Activated B cell treated with CpG ODN at 0.5 μM for 24 hours (primary cell): Measurements from ENCODE around the gene MEAK7. TPM values are rescaled to one million over a fixed set of nuclear protein-coding genes. Genes with fewer than 3 reads are reported as not detected.

Experiments
- ATAC-seq: fragments of 200-7000 bp; cut with Tn5 transposase; one replicate; pipeline ENCODE4 v1.10.0; 2021; ENCODE audit warnings: low read depth, mild to moderate bottlenecking, moderate library complexity
- CTCF ChIA-PET: fragments of 350-600 bp; sonication (Branson Sonifier 250); formaldehyde crosslinking; loops from one replicate; lab custom pipeline; 2021; ENCODE audit warnings: antibody characterized with exemption; lab: Charles Lee
- POLR2A ChIA-PET: fragments of 350-600 bp; sonication (Branson Sonifier 250); formaldehyde crosslinking; loops from one replicate; lab custom pipeline; 2021; ENCODE audit warnings: antibody characterized with exemption; lab: Charles Lee
- DNase-seq: peaks from one replicate; pipeline ENCODE4 v3.0.0; 2022
- H3K27ac Mint-ChIP-seq: one replicate; pipeline ENCODE4 v1.8.0; 2020; ENCODE audit warnings: mixed read lengths
- H3K27me3 Mint-ChIP-seq: one replicate; pipeline ENCODE4 v1.8.0; 2021; ENCODE audit warnings: mixed read lengths
- H3K36me3 Mint-ChIP-seq: one replicate; pipeline ENCODE4 v1.8.0; 2021; ENCODE audit warnings: low read depth, mixed read lengths
- H3K4me1 Mint-ChIP-seq: one replicate; pipeline ENCODE4 v1.8.0; 2021; ENCODE audit warnings: mixed read lengths
- H3K4me3 Mint-ChIP-seq: one replicate; pipeline ENCODE4 v1.8.0; 2020; ENCODE audit warnings: mild to moderate bottlenecking, mixed read lengths
- H3K9me3 Mint-ChIP-seq: one replicate; pipeline ENCODE4 v1.8.0; 2020; ENCODE audit warnings: mixed read lengths
- intact Hi-C: fragments of 100-400 bp; cut with micrococcal nuclease; formaldehyde crosslinking; loops from one replicate; pipeline ENCODE4 v1.15.1; 2024
- total RNA-seq: library from RNA; stranded (reverse); gene quantifications from 2 replicates; pipeline ENCODE4 v1.2.3, GENCODE V29; 2022
- TF ChIP-seq, protein P1 (sequence below): fragments of 200-600 bp; IDR thresholded peaks from one replicate; pipeline ENCODE4 v1.8.0; 2022; ENCODE audit warnings: antibody characterized with exemption, mild to moderate bottlenecking

MEAK7 gene
- total RNA-seq, 1 donor from 2014 or later = 15.0 TPM

DNA sequence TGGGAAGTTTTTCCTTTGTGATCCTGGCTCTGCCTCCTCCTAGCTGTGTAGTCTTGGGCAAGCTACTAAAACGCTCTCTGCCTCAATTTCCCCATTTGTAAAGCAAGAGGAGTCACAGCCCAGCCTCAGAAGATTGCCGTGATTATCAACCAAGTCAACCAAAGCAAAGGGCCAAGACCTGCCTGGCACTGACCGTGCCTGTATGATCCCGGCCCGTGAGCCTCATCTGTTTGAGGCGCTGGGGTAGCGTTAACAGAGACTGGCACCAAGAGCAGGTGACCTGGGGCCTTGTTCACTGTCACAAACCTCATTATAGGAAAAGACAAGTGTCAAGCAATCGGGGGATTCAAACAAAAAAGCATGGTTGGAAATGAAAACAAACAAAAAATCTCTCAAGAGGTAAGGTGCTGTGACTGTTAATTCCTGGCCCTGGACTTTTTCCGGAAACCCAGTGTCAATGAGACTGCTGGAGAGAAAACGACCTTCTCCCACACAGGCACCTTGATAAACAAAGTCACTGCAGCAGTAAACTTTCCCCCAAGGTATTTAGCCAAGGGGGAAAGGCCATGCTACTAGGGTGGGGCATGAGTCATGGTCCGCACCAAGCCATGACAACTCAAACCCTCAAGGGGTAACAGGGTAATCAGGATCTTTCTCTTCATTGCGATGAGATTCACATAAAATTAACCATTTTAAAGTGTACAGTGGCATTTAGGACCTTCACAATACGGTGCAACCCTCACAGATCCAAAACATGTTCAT lies 5.4 kb downstream of the MEAK7 start:
- TF ChIP-seq, protein P1, sequence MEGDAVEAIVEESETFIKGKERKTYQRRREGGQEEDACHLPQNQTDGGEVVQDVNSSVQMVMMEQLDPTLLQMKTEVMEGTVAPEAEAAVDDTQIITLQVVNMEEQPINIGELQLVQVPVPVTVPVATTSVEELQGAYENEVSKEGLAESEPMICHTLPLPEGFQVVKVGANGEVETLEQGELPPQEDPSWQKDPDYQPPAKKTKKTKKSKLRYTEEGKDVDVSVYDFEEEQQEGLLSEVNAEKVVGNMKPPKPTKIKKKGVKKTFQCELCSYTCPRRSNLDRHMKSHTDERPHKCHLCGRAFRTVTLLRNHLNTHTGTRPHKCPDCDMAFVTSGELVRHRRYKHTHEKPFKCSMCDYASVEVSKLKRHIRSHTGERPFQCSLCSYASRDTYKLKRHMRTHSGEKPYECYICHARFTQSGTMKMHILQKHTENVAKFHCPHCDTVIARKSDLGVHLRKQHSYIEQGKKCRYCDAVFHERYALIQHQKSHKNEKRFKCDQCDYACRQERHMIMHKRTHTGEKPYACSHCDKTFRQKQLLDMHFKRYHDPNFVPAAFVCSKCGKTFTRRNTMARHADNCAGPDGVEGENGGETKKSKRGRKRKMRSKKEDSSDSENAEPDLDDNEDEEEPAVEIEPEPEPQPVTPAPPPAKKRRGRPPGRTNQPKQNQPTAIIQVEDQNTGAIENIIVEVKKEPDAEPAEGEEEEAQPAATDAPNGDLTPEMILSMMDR = no peak
- ATAC-seq (no peak), DNase-seq (no peak)
- Mint-ChIP-seq H3K4me1 (peaks cover 11% of the 10 kb centered on the region), H3K36me3 (peaks cover 43% of the 10 kb centered on the region), H3K9me3 (peaks cover 4% of the 10 kb centered on the region), H3K27ac (no peak overlapping the region), H3K4me3 (no peak overlapping the region), H3K27me3 (no peaks in the 10 kb centered on the region)
- ChIA-PET POLR2A (interaction anchor here (0.7 kb wide), 1 partner anchor 210 kb away, joined by 3 read pairs; no protein-coding TSS in a partner anchor), CTCF (interaction anchor here (1.4 kb wide), 1 partner anchor 8 kb away, joined by 5 read pairs; no protein-coding TSS in a partner anchor)
- intact Hi-C loops = no loop called here

DNA sequence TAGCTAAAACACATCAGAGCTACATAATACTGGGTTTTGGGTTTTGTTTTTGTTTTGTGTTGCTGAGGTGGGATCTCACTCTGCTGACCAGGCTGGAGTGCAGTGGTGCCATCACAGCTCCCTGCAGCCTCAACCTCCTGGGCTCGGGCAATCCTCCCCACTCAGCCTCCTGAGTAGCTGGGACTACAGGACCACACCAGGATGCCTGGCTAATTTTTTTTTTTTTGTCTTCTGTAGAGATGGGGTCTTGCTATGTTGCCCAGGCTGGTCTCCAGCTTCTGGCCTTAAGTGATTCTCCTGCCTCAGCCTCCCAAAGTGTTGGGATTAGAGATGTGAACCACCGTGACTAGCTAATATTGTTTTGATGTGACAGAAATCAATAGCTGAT lies 6.2 kb downstream of the MEAK7 start:
- intact Hi-C loops = no loop called here
- ChIA-PET CTCF (interaction anchor here (1.4 kb wide), 1 partner anchor 8 kb away, joined by 5 read pairs; no protein-coding TSS in a partner anchor), POLR2A (interaction anchor here (0.7 kb wide), 1 partner anchor 209 kb away, joined by 3 read pairs; no protein-coding TSS in a partner anchor)
- peaks cover 4% of the 10 kb centered on the region for H3K4me1 Mint-ChIP-seq
- H3K27ac Mint-ChIP-seq = no peak overlapping the region
- no peak overlapping the region for H3K4me3 Mint-ChIP-seq
- ATAC-seq = no peak
- peaks cover 48% of the 10 kb centered on the region for H3K36me3 Mint-ChIP-seq
- TF ChIP-seq, protein P1 = no peak
- H3K27me3 Mint-ChIP-seq = no peaks in the 10 kb centered on the region
- DNase-seq = no peak
- peaks cover 5% of the 10 kb centered on the region for H3K9me3 Mint-ChIP-seq

DNA sequence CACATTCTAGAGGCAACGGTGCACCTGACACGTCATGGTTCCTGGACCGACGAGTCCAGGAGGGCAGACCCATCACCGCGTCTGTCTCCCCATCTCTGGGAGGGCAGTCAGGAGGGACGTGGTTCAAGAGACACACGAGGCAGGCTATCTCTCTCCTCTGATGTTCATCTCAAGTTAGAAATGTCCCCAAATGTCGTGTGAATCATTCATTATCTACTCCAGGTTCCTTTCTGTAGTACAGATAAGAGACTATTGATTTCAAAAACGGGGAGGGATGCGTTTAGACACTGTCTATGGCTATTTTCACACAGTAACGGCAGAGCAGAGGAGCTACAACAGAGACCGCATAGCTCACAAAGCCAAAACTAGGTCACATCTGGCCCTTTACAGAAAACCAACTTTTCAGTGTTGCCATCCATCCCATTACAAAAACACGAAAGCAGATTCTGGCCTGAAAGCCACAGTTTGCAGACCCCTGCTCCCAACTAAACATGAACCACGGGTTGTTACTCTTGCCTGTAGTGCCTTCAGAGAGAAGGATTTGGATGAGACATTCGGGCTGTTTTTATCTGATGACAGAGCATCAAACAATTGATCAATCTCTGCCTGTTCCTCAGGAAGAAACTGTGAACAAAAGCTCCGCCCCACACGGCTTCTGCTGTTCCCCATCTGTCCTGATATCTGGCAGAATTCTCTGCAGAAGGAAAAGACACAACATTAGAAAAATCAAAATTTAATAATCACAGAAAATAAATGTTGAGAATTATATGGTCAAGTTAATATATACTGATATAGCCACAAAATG lies 6.8 kb downstream of the MEAK7 start:
- ChIA-PET POLR2A (no interaction called here), CTCF (interaction anchor here (1.4 kb wide), 1 partner anchor 9 kb away, joined by 5 read pairs; no protein-coding TSS in a partner anchor)
- intact Hi-C loops = no loop called here
- Mint-ChIP-seq H3K36me3 (peaks cover 51% of the 10 kb centered on the region), H3K4me3 (no peak overlapping the region), H3K27ac (no peak overlapping the region), H3K4me1 (no peaks in the 10 kb centered on the region), H3K27me3 (no peaks in the 10 kb centered on the region), H3K9me3 (peaks cover 9% of the 10 kb centered on the region)
- DNase-seq (no peak), ATAC-seq (no peak)
- TF ChIP-seq, protein P1 = no peak

DNA sequence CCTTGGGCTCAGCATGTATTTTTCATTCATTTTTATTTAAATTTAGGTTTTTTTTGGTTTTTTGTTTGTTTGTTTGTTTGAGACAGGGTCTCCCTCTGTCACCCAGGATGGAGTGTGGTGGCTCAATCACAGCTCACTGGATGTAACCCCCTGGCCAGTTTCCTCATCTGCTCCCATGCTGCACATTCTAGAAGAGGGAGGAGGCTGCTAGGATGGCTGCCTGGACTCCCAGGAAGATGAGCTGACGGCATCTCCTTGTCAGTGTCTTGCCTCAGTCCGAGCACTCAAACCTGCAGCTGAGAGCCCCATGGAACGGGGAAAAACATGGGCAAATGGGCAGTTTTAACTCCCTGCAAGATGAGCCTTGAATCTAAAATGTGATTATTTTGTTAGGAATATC lies 7.5 kb downstream of the MEAK7 start:
- Mint-ChIP-seq H3K36me3 (peaks cover 48% of the 10 kb centered on the region), H3K27me3 (no peaks in the 10 kb centered on the region), H3K4me1 (no peaks in the 10 kb centered on the region), H3K27ac (no peak overlapping the region), H3K4me3 (no peak overlapping the region), H3K9me3 (peaks cover 9% of the 10 kb centered on the region)
- TF ChIP-seq, protein P1 = no peak
- CTCF ChIA-PET = no interaction called here
- POLR2A ChIA-PET = no interaction called here
- ATAC-seq (no peak), DNase-seq (no peak)
- intact Hi-C loops = no loop called here

DNA sequence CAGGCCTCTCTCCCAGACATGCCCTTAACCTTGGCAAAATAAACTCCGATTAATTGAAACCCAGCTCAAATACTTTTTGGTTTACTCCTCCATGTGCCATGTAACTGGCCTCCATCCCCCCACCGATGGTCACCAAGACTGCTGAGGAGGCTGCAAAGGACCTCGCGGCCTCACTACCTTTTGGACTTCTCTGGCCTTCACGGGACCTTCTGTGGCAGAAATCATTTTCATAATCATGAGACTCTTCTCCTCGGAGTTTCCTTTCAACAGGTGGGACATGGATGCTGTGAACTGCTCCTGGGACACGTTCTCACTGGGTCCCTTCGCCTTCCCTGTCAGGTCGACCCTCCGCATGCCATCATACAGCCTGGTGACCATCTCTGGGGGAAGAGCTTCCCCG lies 9.0 kb downstream of the MEAK7 start:
- H3K27ac Mint-ChIP-seq = no peak overlapping the region
- DNase-seq = no peak

More for the DNA sequence above, 9.0 kb downstream of the MEAK7 start:
- no peak for ATAC-seq
- no peaks in the 10 kb centered on the region for H3K4me1 Mint-ChIP-seq
- intact Hi-C loops = no loop called here
- CTCF ChIA-PET = no interaction called here
- TF ChIP-seq, protein P1 = no peak
- H3K27me3 Mint-ChIP-seq = no peaks in the 10 kb centered on the region
- POLR2A ChIA-PET = interaction anchor here (0.5 kb wide), 1 partner anchor 119 kb away, joined by 4 read pairs; no protein-coding TSS in a partner anchor
- no peak overlapping the region for H3K4me3 Mint-ChIP-seq
- H3K9me3 Mint-ChIP-seq = peaks cover 9% of the 10 kb centered on the region
- H3K36me3 Mint-ChIP-seq = peaks cover 51% of the 10 kb centered on the region
